ENCODE measurements around the gene TENT5C.

Gene TENT5C

GRCh38 chr1:117607471-117607870 lies 1.6 kb downstream of the TENT5C start:
- no peak overlapping the region for H3K4me3 ChIP-seq (ENCODE audit: low read depth, low read length)
- no peak for TF ChIP-seq CTCF (conservative IDR thresholded peaks at IDR 0.05; ENCODE audit: low read depth, low read length)
- DNase-seq (ENCODE audit: low read depth): no peak

GRCh38 chr1:117608115-117608615 lies 2.3 kb downstream of the TENT5C start:
- TF ChIP-seq CTCF (conservative IDR thresholded peaks at IDR 0.05; ENCODE audit: low read depth, low read length): no peak
- DNase-seq (ENCODE audit: low read depth): no peak
- no peak overlapping the region for H3K4me3 ChIP-seq (ENCODE audit: low read depth, low read length)

- H3K4me3 ChIP-seq (ENCODE audit: low read depth, low read length): no peak overlapping the region
- TF ChIP-seq CTCF (conservative IDR thresholded peaks at IDR 0.05; ENCODE audit: low read depth, low read length): no peak
- no peak for DNase-seq (ENCODE audit: low read depth)
These were observed 2.9 kb downstream of the TENT5C start for GRCh38 chr1:117608758-117609157.

GRCh38 chr1:117609471-117609911 lies 3.6 kb downstream of the TENT5C start:
- TF ChIP-seq CTCF (conservative IDR thresholded peaks at IDR 0.05; ENCODE audit: low read depth, low read length): no peak
- no peak for DNase-seq (ENCODE audit: low read depth)
- H3K4me3 ChIP-seq (ENCODE audit: low read depth, low read length): no peak overlapping the region

GRCh38 chr1:117610036-117610435 lies 4.2 kb downstream of the TENT5C start:
- no peak for TF ChIP-seq CTCF (conservative IDR thresholded peaks at IDR 0.05; ENCODE audit: low read depth, low read length)
- DNase-seq (ENCODE audit: low read depth): no peak

GRCh38 chr1:117611121-117611601 lies 5.3 kb downstream of the TENT5C start:
- no peak for TF ChIP-seq CTCF (conservative IDR thresholded peaks at IDR 0.05; ENCODE audit: low read depth, low read length)
- H3K4me3 ChIP-seq (ENCODE audit: low read depth, low read length): no peak overlapping the region
- no peak for DNase-seq (ENCODE audit: low read depth)

More at GRCh38 chr1:117610036-117610435, 4.2 kb downstream of the TENT5C start:
- no peak overlapping the region for H3K4me3 ChIP-seq (ENCODE audit: low read depth, low read length)

GRCh38 chr1:117611894-117612483 lies 6.1 kb downstream of the TENT5C start:
- no peak for DNase-seq (ENCODE audit: low read depth)
- TF ChIP-seq CTCF (conservative IDR thresholded peaks at IDR 0.05; ENCODE audit: low read depth, low read length): no peak

More at GRCh38 chr1:117611894-117612483, 6.1 kb downstream of the TENT5C start:
- no peak overlapping the region for H3K4me3 ChIP-seq (ENCODE audit: low read depth, low read length)
